Spinal cord (tissue), 10 donors: Measurements from ENCODE around the gene SLC26A6. TPM values are rescaled to one million over a fixed set of nuclear protein-coding genes. Genes with fewer than 3 reads are reported as not detected.

ENCODE experiments used
- DNase-seq, 6 donors: peaks; one replicate each; pipeline versions ENCODE4 v3.0.0 to v3.0.0-alpha.2; 2013 to 2015; ENCODE audit warnings: low spot score in 6 of 6, low read depth in 4 of 6
- H3K27ac ChIP-seq: one replicate; pipeline ENCODE4 v1.5.1; 2013; ENCODE audit warnings: low read depth, low read length, control low read depth
- H3K27me3 ChIP-seq: one replicate; pipeline ENCODE4 v1.6.1; 2013; ENCODE audit warnings: low read length; ENCODE audit not compliant: control insufficient read depth, insufficient read depth
- H3K36me3 ChIP-seq: one replicate; pipeline ENCODE4 v1.6.1; 2013; ENCODE audit warnings: low read length; ENCODE audit not compliant: control insufficient read depth, insufficient read depth
- H3K4me1 ChIP-seq: one replicate; pipeline ENCODE4 v1.6.1; 2013; ENCODE audit warnings: low read length; ENCODE audit not compliant: control insufficient read depth, insufficient read depth
- H3K4me3 ChIP-seq: one replicate; pipeline ENCODE4 v1.5.1; 2013; ENCODE audit warnings: low read depth, low read length, control low read depth
- H3K9me3 ChIP-seq: one replicate; pipeline ENCODE4 v1.6.1; 2013; ENCODE audit warnings: low read length; ENCODE audit not compliant: control insufficient read depth, insufficient read depth
- WGBS: methylation state at CpG from one replicate; pipeline ENCODE4 v1.1.5; 2013; ENCODE audit warnings: missing lambda C conversion rate; ENCODE audit not compliant: insufficient coverage; 5-methylcytosine and 5-hydroxymethylcytosine counted together
- polyA plus RNA-seq, 2 donors: library from polyadenylated mRNA; unstranded; fragments of 120-200 nt; gene quantifications; one replicate each; pipeline ENCODE4 v1.2.1, GENCODE V29; 2013; ENCODE audit not compliant: insufficient read length in 2 of 2
- small RNA-seq: library from RNA; depleted of rRNA; stranded (forward); fragments of <200 nt; gene quantifications from one replicate; pipeline ENCODE3, GENCODE V24; 2014; ENCODE audit warnings: low replicate concordance
- total RNA-seq, 2 donors: library from RNA; depleted of rRNA in 1 of 2; stranded (reverse); fragments of 120-200 nt in 1 of 2; fragments of >200 nt in 1 of 2; gene quantifications; one replicate each; pipeline versions ENCODE4 v1.2.3 to v1.2.4, GENCODE V29; 2013 to 2014
- donor health status: healthy.

Gene SLC26A6
- total and polyA plus RNA-seq, 4 donors = 11.7 to 27.5 (median 21.7) TPM

GRCh38 chr3:48584836-48585235 lies 50.4 kb downstream of the SLC26A6 start:
- no peaks in the 10 kb centered on the region for H3K9me3 ChIP-seq
- H3K4me3 ChIP-seq = no peak overlapping the region
- 89% methylated on average over 4 of the region's 9 CpGs for WGBS

GRCh38 chr3:48581621-48582481 lies 53.4 kb downstream of the SLC26A6 start:
- no peaks in the 10 kb centered on the region for H3K4me1 ChIP-seq
- no peaks in the 10 kb centered on the region for H3K9me3 ChIP-seq
- H3K27me3 ChIP-seq = no peaks in the 10 kb centered on the region
- no peak overlapping the region for H3K27ac ChIP-seq
- no peak for DNase-seq
- WGBS = 82% methylated on average over 10 of the region's 14 CpGs
- peaks cover 79% of the 10 kb centered on the region for H3K36me3 ChIP-seq
- no peak overlapping the region for H3K4me3 ChIP-seq

More at GRCh38 chr3:48584836-48585235, 50.4 kb downstream of the SLC26A6 start:
- no peaks in the 10 kb centered on the region for H3K27me3 ChIP-seq
- no peak for DNase-seq
- H3K36me3 ChIP-seq = peaks cover 81% of the 10 kb centered on the region
- H3K27ac ChIP-seq = no peak overlapping the region
- no peaks in the 10 kb centered on the region for H3K4me1 ChIP-seq

- Histone ChIP-seq H3K36me3 (peaks cover 72% of the 10 kb centered on the region), H3K4me3 (no peak overlapping the region), H3K27ac (no peak overlapping the region), H3K4me1 (no peaks in the 10 kb centered on the region), H3K9me3 (no peaks in the 10 kb centered on the region), H3K27me3 (no peaks in the 10 kb centered on the region)
- DNase-seq = no peak
- WGBS = 85% methylated on average over 4 of the region's 4 CpGs
These were observed 58.6 kb downstream of the SLC26A6 start for GRCh38 chr3:48576647-48577046.

Small RNAs within 50 kb of the gene (small RNA-seq; reads per million reads assigned to genes)
- gene AC141002.1 = not detected

Other genes starting within 250 kb of the SLC26A6 start
- gene PLXNB1, start 205.4 kb downstream of the SLC26A6 start, total RNA-seq = 10 to 100 TPM; 37.6 to 70.9 TPM
- gene PLXNB1, start 205.4 kb downstream of the SLC26A6 start, polyA plus RNA-seq = 100 to 1,000 TPM; 123 to 133 TPM
- 10 to 100 TPM; 10.9 to 24.6 TPM for gene CCDC51, start 195.3 kb downstream of the SLC26A6 start, total RNA-seq
- 10 to 100 TPM; 18.4 to 19.5 TPM for gene CCDC51, start 195.3 kb downstream of the SLC26A6 start, polyA plus RNA-seq
- gene TMA7, start 195.2 kb downstream of the SLC26A6 start, total RNA-seq = 100 to 1,000 TPM; 120 to 435 TPM
- gene TMA7, start 195.2 kb downstream of the SLC26A6 start, polyA plus RNA-seq = 100 to 1,000 TPM; 326 to 336 TPM
- gene ATRIP, start 188.7 kb downstream of the SLC26A6 start, total RNA-seq = 1 to 10 TPM; 5.5 to 7.9 TPM
- 10 to 100 TPM; 11.2 to 12.8 TPM for gene ATRIP, start 188.7 kb downstream of the SLC26A6 start, polyA plus RNA-seq
- gene SHISA5, start 131.3 kb downstream of the SLC26A6 start, total RNA-seq = 100 to 1,000 TPM in 1 of 2 donors, 10 to 100 TPM in 1; 40.9 to 119 TPM
- gene SHISA5, start 131.3 kb downstream of the SLC26A6 start, polyA plus RNA-seq = 100 to 1,000 TPM; 120 to 123 TPM
- 10 to 100 TPM; 13.2 to 15.3 TPM for gene PFKFB4, start 78.7 kb downstream of the SLC26A6 start, total RNA-seq
- 10 to 100 TPM; 14.1 to 18.3 TPM for gene PFKFB4, start 78.7 kb downstream of the SLC26A6 start, polyA plus RNA-seq
- gene UCN2, start 71.7 kb downstream of the SLC26A6 start, total RNA-seq = under 1 TPM in 1 of 2 donors, not detected in 1; 0.77 TPM
- under 1 TPM; 0.29 to 0.32 TPM for gene UCN2, start 71.7 kb downstream of the SLC26A6 start, polyA plus RNA-seq
- gene COL7A1, start 40.1 kb downstream of the SLC26A6 start, total RNA-seq = 10 to 100 TPM in 1 of 2 donors, 1 to 10 TPM in 1; 8.4 to 28.6 TPM
- gene COL7A1, start 40.1 kb downstream of the SLC26A6 start, polyA plus RNA-seq = 10 to 100 TPM; 21.4 to 30.9 TPM
- 100 to 1,000 TPM; 147 to 186 TPM for gene UQCRC1, start 25.8 kb downstream of the SLC26A6 start, total RNA-seq
- gene UQCRC1, start 25.8 kb downstream of the SLC26A6 start, polyA plus RNA-seq = 100 to 1,000 TPM; 268 to 286 TPM
- gene TMEM89, start 13.7 kb downstream of the SLC26A6 start, total RNA-seq = under 1 TPM in 1 of 2 donors, not detected in 1; 0.22 TPM
- gene TMEM89, start 13.7 kb downstream of the SLC26A6 start, polyA plus RNA-seq = under 1 TPM in 1 of 2 donors, not detected in 1; 0.24 TPM
- gene CELSR3, start 27.4 kb upstream of the SLC26A6 start, total RNA-seq = 10 to 100 TPM in 1 of 2 donors, 1 to 10 TPM in 1; 6.0 to 10.3 TPM
- gene CELSR3, start 27.4 kb upstream of the SLC26A6 start, polyA plus RNA-seq = 10 to 100 TPM; 25.7 to 26.1 TPM
- gene NCKIPSD, start 50.5 kb upstream of the SLC26A6 start, total RNA-seq = 10 to 100 TPM; 13.1 to 17.9 TPM
- 10 to 100 TPM; 18.6 to 25.7 TPM for gene NCKIPSD, start 50.5 kb upstream of the SLC26A6 start, polyA plus RNA-seq
- 100 to 1,000 TPM in 1 of 2 donors, 10 to 100 TPM in 1; 67.0 to 113 TPM for gene IP6K2, start 81.8 kb upstream of the SLC26A6 start, total RNA-seq
- 100 to 1,000 TPM; 183 to 202 TPM for gene IP6K2, start 81.8 kb upstream of the SLC26A6 start, polyA plus RNA-seq
- gene PRKAR2A, start 212.4 kb upstream of the SLC26A6 start, total RNA-seq = 10 to 100 TPM; 29.2 to 40.3 TPM
- 10 to 100 TPM; 32.3 to 36.5 TPM for gene PRKAR2A, start 212.4 kb upstream of the SLC26A6 start, polyA plus RNA-seq